SU-DHL-6 (cell line): ENCODE results near the gene PXYLP1.

Experiments
- H2AFZ ChIP-seq: fragments of 200-600 bp; sonication (generic); 2 replicates; pipeline ENCODE4 v1.6.1; 2014; ENCODE audit warnings: low read depth, mild to moderate bottlenecking, moderate library complexity, mixed read lengths, antibody characterized with exemption, low read length; ENCODE audit not compliant: severe bottlenecking
- H3F3A ChIP-seq: fragments of 200-600 bp; shearing (Covaris generic); 2 replicates; pipeline ENCODE4 v1.6.0; 2016; ENCODE audit warnings: antibody characterized with exemption, mild to moderate bottlenecking; ENCODE audit not compliant: insufficient read depth
- H3K27ac ChIP-seq: fragments of 200-600 bp; sonication (generic); 2 replicates; pipeline ENCODE4 v1.5.1; 2016; ENCODE audit warnings: low read depth, mild to moderate bottlenecking, low read length, moderate library complexity, mixed read lengths
- H3K27me3 ChIP-seq: fragments of 200-600 bp; sonication (generic), shearing (Covaris generic); 2 replicates; pipeline ENCODE4 v1.6.0; 2014; ENCODE audit warnings: mild to moderate bottlenecking, low read length
- H3K36me3 ChIP-seq: fragments of 200-600 bp; sonication (generic); 2 replicates; pipeline ENCODE4 v1.6.1; 2014; ENCODE audit warnings: mild to moderate bottlenecking, low read length, mixed read lengths
- H3K4me2 ChIP-seq: fragments of 300-600, 200-600 bp; shearing (Covaris generic), sonication (generic); 2 replicates; pipeline ENCODE4 v1.6.0; 2014; ENCODE audit warnings: low read length, low read depth, mild to moderate bottlenecking; ENCODE audit not compliant: poor library complexity, severe bottlenecking
- H3K4me3 ChIP-seq: fragments of 200-600 bp; sonication (generic); 2 replicates; pipeline ENCODE4 v1.5.1; 2014; ENCODE audit warnings: antibody characterized with exemption, low read length, mild to moderate bottlenecking, mixed read lengths; ENCODE audit not compliant: insufficient read depth, poor library complexity, severe bottlenecking
- H3K79me2 ChIP-seq: fragments of 200-600 bp; sonication (generic); 2 replicates; pipeline ENCODE4 v1.6.1; 2014; ENCODE audit warnings: mild to moderate bottlenecking, low read length, moderate library complexity; ENCODE audit not compliant: insufficient read depth
- H3K9ac ChIP-seq: fragments of 200-600 bp; sonication (generic); 2 replicates; pipeline ENCODE4 v1.7.0; 2014; ENCODE audit warnings: mild to moderate bottlenecking, low read length
- H3K9me2 ChIP-seq: fragments of 200-600 bp; sonication (generic); replicated peaks from 2 replicates; pipeline ENCODE4 v1.6.1; 2014; ENCODE audit warnings: low read length; ENCODE audit not compliant: insufficient read depth
- H3K9me3 ChIP-seq: fragments of 200-600 bp; sonication (generic); 2 replicates; pipeline ENCODE4 v1.6.1; 2014; ENCODE audit warnings: low read length, mixed read lengths; ENCODE audit not compliant: insufficient read depth
- H4K20me1 ChIP-seq: fragments of 200-600 bp; sonication (generic); 2 replicates; pipeline ENCODE4 v1.6.1; 2014; ENCODE audit warnings: low read depth, mild to moderate bottlenecking, antibody characterized with exemption, low read length, moderate library complexity, mixed read lengths
- EZH2phosphoT487 ChIP-seq: fragments of 200-600 bp; sonication (generic), shearing (Covaris generic); conservative IDR thresholded peaks from 2 replicates; pipeline ENCODE4 v1.6.1; 2018; ENCODE audit warnings: mild to moderate bottlenecking, antibody characterized with exemption, low read length, moderate library complexity, mixed read lengths
- TF ChIP-seq, protein P1 (sequence below): fragments of 200-600 bp; sonication (generic); IDR thresholded peaks from one replicate; pipeline ENCODE4 v1.5.1; 2017; ENCODE audit warnings: antibody characterized with exemption, mild to moderate bottlenecking, low read length, moderate library complexity; ENCODE audit not compliant: insufficient read depth, poor library complexity, severe bottlenecking

The PXYLP1 gene

DNA sequence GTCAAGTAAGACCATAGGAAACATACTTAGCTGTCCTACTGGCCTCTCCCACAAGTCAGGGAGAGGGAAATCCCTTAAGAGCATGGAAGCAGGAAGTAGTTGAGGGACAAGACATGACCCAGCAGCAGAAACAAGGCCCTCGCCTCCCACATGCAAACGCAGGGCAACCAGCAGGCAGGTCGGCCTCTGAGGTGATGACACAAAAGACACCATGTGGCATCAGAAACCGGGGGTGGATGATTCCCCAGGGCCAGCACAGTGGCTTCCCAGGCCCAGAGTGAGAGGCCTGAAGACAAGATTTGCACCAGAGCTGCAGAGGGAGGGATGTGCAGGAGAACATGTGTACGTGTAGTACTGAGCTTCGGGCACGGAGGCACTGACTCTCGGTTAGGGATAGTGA, 26.3 kb downstream of the PXYLP1 start:
- TF ChIP-seq, protein P1, sequence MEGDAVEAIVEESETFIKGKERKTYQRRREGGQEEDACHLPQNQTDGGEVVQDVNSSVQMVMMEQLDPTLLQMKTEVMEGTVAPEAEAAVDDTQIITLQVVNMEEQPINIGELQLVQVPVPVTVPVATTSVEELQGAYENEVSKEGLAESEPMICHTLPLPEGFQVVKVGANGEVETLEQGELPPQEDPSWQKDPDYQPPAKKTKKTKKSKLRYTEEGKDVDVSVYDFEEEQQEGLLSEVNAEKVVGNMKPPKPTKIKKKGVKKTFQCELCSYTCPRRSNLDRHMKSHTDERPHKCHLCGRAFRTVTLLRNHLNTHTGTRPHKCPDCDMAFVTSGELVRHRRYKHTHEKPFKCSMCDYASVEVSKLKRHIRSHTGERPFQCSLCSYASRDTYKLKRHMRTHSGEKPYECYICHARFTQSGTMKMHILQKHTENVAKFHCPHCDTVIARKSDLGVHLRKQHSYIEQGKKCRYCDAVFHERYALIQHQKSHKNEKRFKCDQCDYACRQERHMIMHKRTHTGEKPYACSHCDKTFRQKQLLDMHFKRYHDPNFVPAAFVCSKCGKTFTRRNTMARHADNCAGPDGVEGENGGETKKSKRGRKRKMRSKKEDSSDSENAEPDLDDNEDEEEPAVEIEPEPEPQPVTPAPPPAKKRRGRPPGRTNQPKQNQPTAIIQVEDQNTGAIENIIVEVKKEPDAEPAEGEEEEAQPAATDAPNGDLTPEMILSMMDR, result no peak
- TF ChIP-seq EZH2phosphoT487, result no peak
- no peaks in the 10 kb centered on the region for H3F3A ChIP-seq
- no peak overlapping the region for H2AFZ ChIP-seq
- H3K27me3 ChIP-seq, result no peaks in the 10 kb centered on the region
- H3K4me3 ChIP-seq, result no peak overlapping the region
- no peaks in the 10 kb centered on the region for H4K20me1 ChIP-seq
- H3K36me3 ChIP-seq, result no peaks in the 10 kb centered on the region
- H3K79me2 ChIP-seq, result no peaks in the 10 kb centered on the region
- no peak overlapping the region for H3K9ac ChIP-seq
- no peaks in the 10 kb centered on the region for H3K9me3 ChIP-seq
- no peaks in the 10 kb centered on the region for H3K9me2 ChIP-seq
- H3K4me2 ChIP-seq, result no peak overlapping the region
- H3K27ac ChIP-seq, result no peak overlapping the region

DNA sequence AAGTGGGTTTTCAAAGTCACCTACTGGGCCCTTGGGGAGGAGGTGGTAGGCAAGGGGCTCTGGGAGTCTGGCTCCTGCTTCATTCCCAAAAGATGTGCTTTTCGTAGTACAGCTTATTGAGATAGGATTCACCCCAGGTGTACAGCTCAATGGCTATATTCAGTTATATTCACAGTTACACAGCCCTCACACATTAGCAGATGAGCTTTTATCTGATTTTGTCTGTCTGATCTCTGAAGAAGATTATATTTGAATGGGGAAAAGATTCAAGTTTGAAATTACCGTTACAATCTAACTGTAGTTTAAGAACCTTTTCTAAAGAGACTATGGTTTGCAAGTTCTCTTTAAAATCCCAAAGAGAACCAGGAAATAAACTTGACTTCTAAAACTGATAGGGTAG, 27.3 kb downstream of the PXYLP1 start:
- no peaks in the 10 kb centered on the region for H3K79me2 ChIP-seq

DNA sequence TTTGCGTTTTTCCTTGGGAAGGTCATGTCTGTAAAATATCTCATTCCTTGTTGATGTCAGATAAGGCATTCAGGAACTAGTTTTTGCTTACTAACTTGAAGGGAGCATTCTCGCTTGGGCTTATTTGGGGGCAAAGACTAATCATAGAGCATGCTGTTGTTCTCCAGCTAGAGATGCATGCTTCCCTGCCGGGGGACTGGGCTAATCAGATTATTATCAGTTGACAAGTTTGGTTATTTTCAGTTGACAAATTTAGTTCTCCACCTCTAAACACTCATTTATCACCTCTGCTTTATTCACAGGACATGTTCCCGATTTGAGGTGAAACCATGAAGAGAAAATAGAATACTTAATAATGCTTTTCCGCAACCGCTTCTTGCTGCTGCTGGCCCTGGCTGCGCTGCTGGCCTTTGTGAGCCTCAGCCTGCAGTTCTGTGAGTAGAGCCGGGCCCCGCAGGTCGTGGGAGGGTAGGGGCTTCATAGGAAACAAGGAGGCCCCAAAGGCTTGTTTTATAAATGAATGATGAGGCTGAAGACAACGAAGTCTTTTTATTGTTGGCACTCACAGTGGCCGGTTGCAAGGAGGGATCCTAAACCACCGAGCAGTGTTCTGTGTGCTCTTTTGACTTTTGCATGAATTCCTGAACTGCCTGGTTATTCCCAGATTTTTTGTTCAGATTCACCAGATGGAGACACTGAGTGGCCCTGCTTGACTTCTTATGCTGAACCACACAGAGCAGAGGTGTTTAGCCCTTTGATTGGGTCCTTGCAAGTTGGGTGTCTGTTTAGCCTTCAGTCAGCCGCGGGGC, 28.4 kb downstream of the PXYLP1 start:
- no peak overlapping the region for H3K9ac ChIP-seq
- no peaks in the 10 kb centered on the region for H3K9me2 ChIP-seq
- H3K4me2 ChIP-seq, result no peak overlapping the region
- no peaks in the 10 kb centered on the region for H3K27me3 ChIP-seq
- H3K79me2 ChIP-seq, result no peaks in the 10 kb centered on the region
- no peaks in the 10 kb centered on the region for H4K20me1 ChIP-seq
- H2AFZ ChIP-seq, result no peak overlapping the region
- no peaks in the 10 kb centered on the region for H3K36me3 ChIP-seq
- no peak overlapping the region for H3K4me3 ChIP-seq
- H3K9me3 ChIP-seq, result no peaks in the 10 kb centered on the region
- H3F3A ChIP-seq, result no peaks in the 10 kb centered on the region
- TF ChIP-seq EZH2phosphoT487, result no peak
- TF ChIP-seq, protein P1, result no peak
- H3K27ac ChIP-seq, result no peak overlapping the region

More for the DNA sequence above, 27.3 kb downstream of the PXYLP1 start:
- Histone ChIP-seq H3K4me3 (no peak overlapping the region), H3K27me3 (no peaks in the 10 kb centered on the region), H3K9me3 (no peaks in the 10 kb centered on the region), H3F3A (no peaks in the 10 kb centered on the region), H4K20me1 (no peaks in the 10 kb centered on the region), H3K9me2 (no peaks in the 10 kb centered on the region), H3K36me3 (no peaks in the 10 kb centered on the region), H2AFZ (no peak overlapping the region), H3K4me2 (no peak overlapping the region), H3K9ac (no peak overlapping the region), H3K27ac (no peak overlapping the region)
- no peak for TF ChIP-seq EZH2phosphoT487
- TF ChIP-seq, protein P1, result no peak
